Panc1 (cell line): ENCODE results near the gene CDC37. TPM values are rescaled to one million over a fixed set of nuclear protein-coding genes. Genes with fewer than 3 reads are reported as not detected.
A peak's percentile ranks its signal among the peaks of the same experiment; 100 is the strongest.

Experiments
- ATAC-seq: fragments of 200-7000 bp; cut with Tn5 transposase; 2 replicates; pipeline ENCODE4 v1.9.1; 2020; ENCODE audit warnings: mild to moderate bottlenecking, moderate library complexity
- BruUV-seq: library from RNA; stranded (reverse); fragments of 400-500 nt; replicated peaks from 2 replicates; lab custom pipeline; 2021; lab: Mats Ljungman, UMichigan
- CTCF ChIA-PET: fragments of 300-600 bp; sonication (Branson Sonifier 250); formaldehyde crosslinking; loops from one replicate; lab custom pipeline; 2022; ENCODE audit warnings: antibody characterized with exemption; lab: Charles Lee
- POLR2A ChIA-PET: fragments of 300-600 bp; sonication (Branson Sonifier 250); formaldehyde crosslinking; loops from one replicate; lab custom pipeline; 2022; ENCODE audit warnings: antibody characterized with exemption; lab: Charles Lee
- DNase-seq: peaks from one replicate; pipeline ENCODE4 v3.0.0-alpha.2; 2010; ENCODE audit warnings: low read depth, low spot score
- H3K27ac ChIP-seq: 2 replicates; pipeline ENCODE4 v1.5.1; 2011; ENCODE audit warnings: mild to moderate bottlenecking, low read length, inconsistent platforms
- H3K27me3 ChIP-seq: fragments of 200-500 bp; sonication (Bioruptor generic); 2 replicates; pipeline ENCODE4 v1.6.0; 2014; ENCODE audit warnings: low read length, inconsistent platforms; ENCODE audit not compliant: control insufficient read depth, insufficient read depth
- H3K36me3 ChIP-seq: fragments of 200-500 bp; sonication (Bioruptor generic); 2 replicates; pipeline ENCODE4 v1.5.1; 2014; ENCODE audit warnings: inconsistent platforms, mild to moderate bottlenecking, low read length, moderate library complexity; ENCODE audit not compliant: control insufficient read depth, insufficient read depth
- H3K4me1 ChIP-seq: 2 replicates; pipeline ENCODE4 v1.5.1; 2011; ENCODE audit warnings: inconsistent platforms, mild to moderate bottlenecking, low read length, moderate library complexity; ENCODE audit not compliant: control insufficient read depth, insufficient read depth
- H3K4me3 ChIP-seq, 2 experiments: 2 replicates each; pipeline ENCODE4 v1.5.1; 2011 to 2012; ENCODE audit warnings: low read depth in 2 of 2, low read length in 2 of 2, mild to moderate bottlenecking in 2 of 2, inconsistent platforms in 1 of 2, moderate library complexity in 1 of 2
- H3K9me3 ChIP-seq: fragments of 200-500 bp; sonication (Bioruptor generic); 2 replicates; pipeline ENCODE4 v1.5.1; 2014; ENCODE audit warnings: low read depth, mild to moderate bottlenecking, inconsistent platforms, low read length, moderate library complexity; ENCODE audit not compliant: control insufficient read depth, insufficient read depth
- POLR2AphosphoS5 ChIP-seq: IDR thresholded peaks from 2 replicates; pipeline ENCODE4 v1.6.1; 2012; ENCODE audit warnings: mild to moderate bottlenecking, low read depth, low read length, moderate library complexity
- REST ChIP-seq, 2 experiments: IDR thresholded peaks; 2 replicates each; pipeline ENCODE4 v1.6.1; 2011 to 2012; ENCODE audit warnings: low read depth in 2 of 2, control low read depth in 1 of 2, low read length in 1 of 2, mild to moderate bottlenecking in 1 of 2, moderate library complexity in 1 of 2; ENCODE audit not compliant: insufficient read depth in 1 of 2
- SIN3A ChIP-seq: IDR thresholded peaks from 2 replicates; pipeline ENCODE4 v1.6.1; 2012; ENCODE audit warnings: low read depth, mild to moderate bottlenecking, low read length, moderate library complexity, borderline replicate concordance; ENCODE audit not compliant: insufficient read depth
- TCF7L2 ChIP-seq: IDR thresholded peaks from 2 replicates; pipeline ENCODE4 v1.6.1; 2011; ENCODE audit warnings: mild to moderate bottlenecking, low read depth, low read length, inconsistent platforms
- in situ Hi-C: cut with HindIII; loops from 2 replicates; pipeline ENCODE4 v1.10.0; 2016; ENCODE audit warnings: low sequenced_read_pairs, low pct_unique_long_range_greater_than_20kb
- intact Hi-C: fragments of 100-400 bp; cut with micrococcal nuclease; formaldehyde crosslinking; loops from one replicate; pipeline ENCODE4 v1.10.0; 2022; ENCODE audit not compliant: unreplicated experiment
- total RNA-seq: library from RNA; stranded (reverse); gene quantifications from one replicate; pipeline ENCODE4 v1.2.1, GENCODE V29; 2021; ENCODE audit not compliant: unreplicated experiment
- TF ChIP-seq, protein P1 (sequence below): fragments of 450-650 bp; IDR thresholded peaks from 2 replicates; pipeline ENCODE4 v1.5.1; 2017; ENCODE audit warnings: mild to moderate bottlenecking

The CDC37 gene
- total RNA-seq, 1 experiment from 2014 or later = 162 TPM

- Histone ChIP-seq H3K36me3 (no peaks in the 10 kb centered on the region), H3K27me3 (no peaks in the 10 kb centered on the region), H3K4me3 (peak within 1 kb of the TSS; percentile 94 to 95), H3K4me1 (peaks cover 3% of the 10 kb centered on the region; the same call in 1 of the 2 replicates), H3K27ac (peak within 1 kb of the TSS; percentile 93), H3K9me3 (no peaks in the 10 kb centered on the region)
- TF ChIP-seq TCF7L2 (no peak), SIN3A (peak; percentile 70; the same call in 1 of the 2 replicates), POLR2AphosphoS5 (peak; percentile 74)
- CTCF ChIA-PET = interaction anchor here (1.7 kb wide), 1 partner anchor 8 kb away, joined by 8 read pairs; no protein-coding TSS in a partner anchor
- ATAC-seq (peak; percentile 98), DNase-seq (peak; percentile 94)
- intact Hi-C loops (no loop called here), in situ Hi-C loops (no loop called here)
- no TSS peak for BruUV-seq
- POLR2A ChIA-PET = interaction anchor here (0.5 to 1.0 kb wide), 4 partner anchors 47 to 270 kb away, joined by 3 to 13 read pairs (median 5); no protein-coding TSS in a partner anchor
Measured at GRCh38 chr19:10380313-10381102, 22.8 kb downstream of the CDC37 start, which contains the start of gene TYK2. Gene TYK2 (minus strand): TSS chr19:10380572. CDS start chr19:10378406, 2,166 bp downstream.

DNA sequence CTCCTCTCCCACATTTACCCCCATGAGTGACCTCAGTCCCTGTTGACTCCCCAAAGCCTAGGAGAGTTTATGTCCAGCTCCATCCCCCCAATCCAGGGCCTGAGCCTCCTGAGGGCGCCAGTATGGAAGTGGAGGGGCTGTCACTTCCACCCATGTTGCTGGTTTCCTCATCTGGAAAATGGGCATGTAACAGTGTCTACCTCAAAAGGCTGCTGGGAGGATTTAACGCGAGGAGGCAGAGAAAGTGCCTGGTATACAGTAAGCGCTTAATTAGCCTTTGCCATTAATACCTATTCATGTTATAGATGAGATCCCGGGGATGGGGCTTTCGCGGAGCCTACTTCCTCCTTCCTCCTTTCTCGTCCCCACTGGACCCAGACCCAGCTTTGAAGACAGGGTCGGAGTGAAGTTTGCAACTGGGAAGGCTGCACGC lies 23.4 kb downstream of the CDC37 start:
- intact Hi-C loops (no loop called here), in situ Hi-C loops (no loop called here)
- TF ChIP-seq SIN3A (no peak), POLR2AphosphoS5 (no peak), TCF7L2 (no peak), REST (IDR thresholded peaks at IDR 0.05; ENCODE audit: insufficient read depth in 1 of 2, low read depth in 2 of 2, low read length in 1 of 2) (no peak)
- TF ChIP-seq, protein P1, sequence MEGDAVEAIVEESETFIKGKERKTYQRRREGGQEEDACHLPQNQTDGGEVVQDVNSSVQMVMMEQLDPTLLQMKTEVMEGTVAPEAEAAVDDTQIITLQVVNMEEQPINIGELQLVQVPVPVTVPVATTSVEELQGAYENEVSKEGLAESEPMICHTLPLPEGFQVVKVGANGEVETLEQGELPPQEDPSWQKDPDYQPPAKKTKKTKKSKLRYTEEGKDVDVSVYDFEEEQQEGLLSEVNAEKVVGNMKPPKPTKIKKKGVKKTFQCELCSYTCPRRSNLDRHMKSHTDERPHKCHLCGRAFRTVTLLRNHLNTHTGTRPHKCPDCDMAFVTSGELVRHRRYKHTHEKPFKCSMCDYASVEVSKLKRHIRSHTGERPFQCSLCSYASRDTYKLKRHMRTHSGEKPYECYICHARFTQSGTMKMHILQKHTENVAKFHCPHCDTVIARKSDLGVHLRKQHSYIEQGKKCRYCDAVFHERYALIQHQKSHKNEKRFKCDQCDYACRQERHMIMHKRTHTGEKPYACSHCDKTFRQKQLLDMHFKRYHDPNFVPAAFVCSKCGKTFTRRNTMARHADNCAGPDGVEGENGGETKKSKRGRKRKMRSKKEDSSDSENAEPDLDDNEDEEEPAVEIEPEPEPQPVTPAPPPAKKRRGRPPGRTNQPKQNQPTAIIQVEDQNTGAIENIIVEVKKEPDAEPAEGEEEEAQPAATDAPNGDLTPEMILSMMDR = no peak
- no peaks in the 10 kb centered on the region for H3K9me3 ChIP-seq
- no peaks in the 10 kb centered on the region for H3K36me3 ChIP-seq
- peak overlapping the region; percentile 94 to 95 for H3K4me3 ChIP-seq
- peak overlapping the region; percentile 88 for H3K27ac ChIP-seq
- ChIA-PET CTCF (interaction anchor here (1.7 kb wide), 1 partner anchor 9 kb away, joined by 8 read pairs; no protein-coding TSS in a partner anchor), POLR2A (interaction anchor here (0.5 to 1.0 kb wide), 3 partner anchors 14 to 271 kb away, joined by 3 to 5 read pairs (median 4); no protein-coding TSS in a partner anchor)
- DNase-seq (no peak), ATAC-seq (peak; percentile 2; the same call in 1 of the 2 replicates)
- TSS peak; percentile 96 for BruUV-seq
- H3K4me1 ChIP-seq = peaks cover 3% of the 10 kb centered on the region; the same call in 1 of the 2 replicates
- no peaks in the 10 kb centered on the region for H3K27me3 ChIP-seq
